Adipocyte (in vitro differentiated cells): ENCODE measurements around the gene KIAA1328.

Source experiments
- DNase-seq: peaks from one replicate; pipeline ENCODE4 v3.0.0-alpha.2; 2015; ENCODE audit warnings: low read depth
- H3K27me3 ChIP-seq: replicated peaks from 2 replicates; pipeline ENCODE4 v1.7.0; 2013; ENCODE audit warnings: mild to moderate bottlenecking, low read length, moderate library complexity; ENCODE audit not compliant: control insufficient read depth, insufficient read depth
- H3K36me3 ChIP-seq: 2 replicates; pipeline ENCODE4 v1.7.0; 2013; ENCODE audit warnings: low read length, mild to moderate bottlenecking, moderate library complexity; ENCODE audit not compliant: control insufficient read depth, insufficient read depth, severe bottlenecking
- H3K4me1 ChIP-seq: 2 replicates; pipeline ENCODE4 v1.7.0; 2013; ENCODE audit warnings: mild to moderate bottlenecking, low read length, moderate library complexity; ENCODE audit not compliant: control insufficient read depth, insufficient read depth
- H3K4me3 ChIP-seq: 2 replicates; pipeline ENCODE4 v1.7.0; 2013; ENCODE audit warnings: mild to moderate bottlenecking, low read length, moderate library complexity
- H3K9ac ChIP-seq: 2 replicates; pipeline ENCODE4 v1.7.0; 2013; ENCODE audit warnings: mild to moderate bottlenecking, low read length, moderate library complexity
- H3K9me3 ChIP-seq: 2 replicates; pipeline ENCODE4 v1.7.0; 2013; ENCODE audit warnings: mild to moderate bottlenecking, low read length, moderate library complexity; ENCODE audit not compliant: control insufficient read depth

Gene KIAA1328

DNA sequence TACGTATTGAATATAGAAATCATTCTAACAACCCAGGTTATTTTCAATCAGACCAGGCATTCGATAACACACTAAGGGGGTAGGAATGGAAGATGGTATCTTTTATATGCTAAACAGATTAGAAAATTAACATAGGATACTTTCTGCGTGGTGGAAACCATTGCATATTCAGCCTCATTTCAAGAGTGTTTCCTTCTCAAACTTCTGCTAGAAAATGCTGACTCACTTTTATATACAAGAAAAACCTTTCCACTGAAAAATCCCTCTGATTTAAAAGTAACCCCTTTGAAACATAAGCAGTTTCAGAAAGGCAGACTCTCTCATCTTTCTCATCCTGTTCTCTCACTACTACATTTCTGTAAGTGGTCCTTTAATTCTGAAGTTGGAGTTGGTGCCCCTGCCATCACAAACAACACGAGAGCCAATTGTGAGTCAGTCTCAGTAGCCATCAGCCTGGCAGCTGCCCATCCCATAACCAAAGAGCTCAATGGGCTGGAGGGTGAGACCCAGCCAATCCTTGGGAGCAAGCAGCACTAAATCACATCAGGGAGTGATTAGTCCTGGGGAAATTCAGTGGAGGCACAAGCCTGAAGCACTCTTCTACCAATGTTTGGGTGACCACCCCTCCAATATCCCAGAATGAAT lies 393.5 kb downstream of the KIAA1328 start:
- peak; percentile 14 for DNase-seq
- no peak overlapping the region for H3K9ac ChIP-seq
- H3K4me1 ChIP-seq = no peaks in the 10 kb centered on the region
- no peaks in the 10 kb centered on the region for H3K36me3 ChIP-seq
- H3K27me3 ChIP-seq = no peaks in the 10 kb centered on the region
- H3K4me3 ChIP-seq = no peak overlapping the region
- H3K9me3 ChIP-seq = no peaks in the 10 kb centered on the region

DNA sequence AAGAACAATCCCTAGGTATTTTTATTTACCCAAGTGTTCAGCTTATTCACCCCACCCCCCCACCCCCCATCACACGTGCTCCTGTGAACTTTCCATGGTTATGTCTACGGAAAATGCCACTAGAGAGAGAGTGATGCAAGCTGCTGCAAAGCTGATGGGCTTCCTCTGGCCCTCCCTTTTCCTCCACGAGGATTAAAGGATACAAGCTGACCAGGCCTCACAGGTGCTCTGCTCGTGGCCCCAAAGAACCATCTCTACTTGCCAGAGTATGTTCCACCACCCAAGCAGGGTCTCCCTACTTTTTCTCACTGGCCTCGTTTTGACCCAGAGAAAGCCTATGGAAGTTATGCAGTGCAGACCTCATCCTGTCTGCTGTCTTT lies 394.1 kb downstream of the KIAA1328 start:
- Histone ChIP-seq H3K4me3 (no peak overlapping the region), H3K4me1 (no peaks in the 10 kb centered on the region), H3K36me3 (no peaks in the 10 kb centered on the region), H3K9me3 (no peaks in the 10 kb centered on the region), H3K27me3 (no peaks in the 10 kb centered on the region), H3K9ac (no peak overlapping the region)
- peak; percentile 14 for DNase-seq

DNA sequence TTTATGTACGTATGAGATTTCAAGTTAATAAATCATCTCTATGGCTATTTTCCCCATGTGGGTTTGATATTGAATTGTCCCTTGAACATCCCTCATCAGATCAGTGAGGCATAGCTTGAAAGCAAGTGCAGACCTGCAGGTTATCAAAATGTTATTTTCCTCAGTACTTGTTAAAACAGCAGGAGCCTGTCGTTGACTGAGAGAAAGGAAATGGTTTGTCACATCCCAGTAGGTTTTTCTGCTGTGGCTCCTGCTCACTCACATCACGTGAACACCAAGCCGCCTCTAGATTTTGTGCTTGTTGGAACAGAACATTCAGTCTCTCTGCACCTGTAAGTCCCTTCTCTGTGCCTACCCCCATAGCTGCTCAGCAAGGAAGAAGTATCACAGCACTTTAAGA lies 396.4 kb downstream of the KIAA1328 start:
- no peak overlapping the region for H3K4me3 ChIP-seq
- no peak overlapping the region for H3K9ac ChIP-seq
- no peaks in the 10 kb centered on the region for H3K9me3 ChIP-seq
- no peaks in the 10 kb centered on the region for H3K36me3 ChIP-seq
- no peak for DNase-seq
- H3K27me3 ChIP-seq = no peaks in the 10 kb centered on the region
- no peaks in the 10 kb centered on the region for H3K4me1 ChIP-seq

DNA sequence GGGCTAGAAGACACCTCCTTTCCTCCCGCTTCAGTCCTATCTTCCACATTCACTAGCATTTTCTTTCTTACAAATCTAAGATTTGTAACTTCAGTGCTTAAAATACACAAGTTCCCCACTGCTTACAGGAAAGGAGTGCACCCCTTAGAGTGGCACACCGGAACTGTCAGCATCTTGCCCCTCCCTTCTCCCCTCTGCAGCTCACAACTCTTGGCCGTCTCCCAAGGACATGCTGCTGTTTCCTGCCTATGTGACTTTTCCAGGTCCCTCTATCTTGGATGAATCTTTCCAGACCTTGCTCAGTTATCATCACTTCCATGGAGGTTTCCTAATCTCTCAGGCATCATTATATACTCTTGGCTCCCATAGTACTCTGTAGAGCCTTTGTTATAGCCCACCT lies 401.8 kb downstream of the KIAA1328 start:
- Histone ChIP-seq H3K36me3 (no peaks in the 10 kb centered on the region), H3K4me3 (no peak overlapping the region), H3K27me3 (no peaks in the 10 kb centered on the region), H3K9ac (no peak overlapping the region), H3K9me3 (no peaks in the 10 kb centered on the region), H3K4me1 (peaks cover 13% of the 10 kb centered on the region)
- DNase-seq = no peak

DNA sequence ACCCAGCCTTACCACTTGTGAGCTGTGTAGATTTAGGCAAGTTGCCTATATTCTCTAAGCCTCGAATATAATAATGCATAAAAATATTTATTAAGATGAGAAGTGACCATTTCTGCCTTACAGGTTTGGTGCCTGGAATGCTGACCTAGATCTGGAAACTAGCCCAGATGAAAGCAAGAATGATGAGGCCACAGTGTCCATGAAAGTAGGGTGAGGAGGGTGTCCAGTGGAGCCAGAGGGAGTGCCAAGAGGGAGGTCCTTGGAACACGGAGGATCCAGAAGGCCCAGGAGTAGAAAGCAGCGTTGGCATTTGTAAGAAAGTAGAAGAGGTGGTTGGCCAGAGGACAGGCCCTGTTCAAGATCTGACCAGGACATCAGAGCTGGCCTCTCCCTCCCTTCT lies 402.3 kb downstream of the KIAA1328 start:
- Histone ChIP-seq H3K9ac (no peak overlapping the region), H3K36me3 (no peaks in the 10 kb centered on the region), H3K4me3 (no peak overlapping the region), H3K4me1 (peaks cover 18% of the 10 kb centered on the region), H3K27me3 (no peaks in the 10 kb centered on the region), H3K9me3 (no peaks in the 10 kb centered on the region)
- no peak for DNase-seq

DNA sequence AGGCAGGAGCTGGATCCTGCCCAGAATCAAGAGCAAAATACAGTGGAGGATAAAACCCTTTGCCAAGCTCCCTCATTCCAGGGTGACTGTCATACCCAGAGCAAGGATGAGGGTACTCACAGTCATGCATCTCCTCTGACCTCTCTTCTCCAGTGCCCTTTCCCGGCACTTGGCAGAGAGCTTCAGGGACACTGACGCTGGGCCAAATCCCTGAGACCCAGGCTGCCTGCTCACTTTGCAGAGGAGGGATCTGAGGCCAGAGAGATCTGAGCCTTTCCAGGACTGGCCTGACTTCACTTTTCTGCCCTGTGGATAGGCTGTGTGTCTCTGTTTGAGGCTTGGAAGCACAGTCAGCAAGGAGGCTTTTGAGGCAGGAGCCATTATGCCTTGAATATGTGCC lies 406.7 kb downstream of the KIAA1328 start:
- H3K9me3 ChIP-seq = no peaks in the 10 kb centered on the region

DNA sequence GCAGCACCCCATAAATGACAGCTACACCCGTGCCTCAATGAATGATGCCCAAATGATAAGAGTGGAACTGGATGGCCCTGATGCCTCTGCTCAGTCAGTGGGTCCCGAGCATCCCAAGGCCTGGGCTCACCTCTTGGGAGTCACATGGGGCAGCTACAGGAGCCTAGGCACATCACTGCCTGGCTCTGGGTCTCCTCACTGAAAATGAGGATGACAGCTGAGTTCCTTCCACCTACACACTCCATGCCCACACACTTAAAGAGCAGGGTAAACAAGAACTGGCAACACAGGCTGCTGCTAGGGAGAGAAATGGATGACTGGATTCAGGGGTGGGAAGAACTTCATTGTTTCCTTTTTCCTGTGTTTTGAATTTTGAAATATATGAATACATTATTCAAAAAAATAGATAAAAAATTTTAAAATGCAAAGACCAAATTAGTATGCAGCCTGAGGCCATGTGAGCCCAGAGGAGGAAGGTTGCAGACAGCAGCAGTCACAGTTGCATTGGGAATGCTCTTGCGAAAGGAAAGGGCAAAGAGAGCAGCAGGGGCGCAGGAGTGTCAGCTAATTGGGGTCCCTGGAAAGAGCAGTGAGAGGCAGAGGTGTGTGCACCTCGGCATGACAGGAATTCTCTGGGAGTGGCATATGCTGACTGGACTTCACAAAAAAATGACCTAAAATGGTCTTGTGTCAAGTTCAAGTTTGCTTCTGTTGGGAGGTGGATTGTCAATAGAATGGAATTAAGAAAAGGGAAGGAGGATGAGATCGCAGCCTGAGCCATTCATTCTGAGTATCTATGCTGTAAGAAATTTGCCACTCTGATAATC lies 409.6 kb downstream of the KIAA1328 start:
- DNase-seq = no peak
- H3K9ac ChIP-seq = no peak overlapping the region
- peaks cover 6% of the 10 kb centered on the region for H3K27me3 ChIP-seq
- no peak overlapping the region for H3K4me3 ChIP-seq
- H3K9me3 ChIP-seq = no peaks in the 10 kb centered on the region
- no peaks in the 10 kb centered on the region for H3K36me3 ChIP-seq
- peaks cover 16% of the 10 kb centered on the region for H3K4me1 ChIP-seq

More for the DNA sequence above, 406.7 kb downstream of the KIAA1328 start:
- Histone ChIP-seq H3K4me3 (no peak overlapping the region), H3K27me3 (no peaks in the 10 kb centered on the region), H3K9ac (no peak overlapping the region), H3K36me3 (no peaks in the 10 kb centered on the region), H3K4me1 (peaks cover 19% of the 10 kb centered on the region)
- no peak for DNase-seq

DNA sequence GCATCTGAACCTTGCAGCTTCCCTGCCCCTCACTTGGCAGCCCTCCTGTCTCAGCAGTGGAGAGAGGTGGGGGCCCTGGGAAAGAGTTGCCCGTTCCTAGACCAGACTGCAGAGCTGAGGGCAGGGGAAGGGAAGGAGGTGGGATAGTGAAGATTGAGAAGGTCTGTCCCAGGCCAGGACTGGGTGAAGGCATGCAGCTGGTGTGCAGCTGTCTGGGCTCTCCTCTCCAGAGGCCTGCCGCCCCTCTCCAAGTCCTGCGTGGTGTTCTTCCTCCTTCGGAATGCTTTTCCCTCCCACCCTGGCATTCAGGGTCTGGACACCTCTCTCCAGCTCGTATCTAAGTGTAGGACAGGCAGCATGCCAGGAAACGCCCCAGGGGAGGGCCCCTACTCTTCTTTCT lies 413.2 kb downstream of the KIAA1328 start:
- H3K4me1 ChIP-seq = no peaks in the 10 kb centered on the region
- H3K9ac ChIP-seq = no peak overlapping the region
- no peak for DNase-seq
- H3K27me3 ChIP-seq = peaks cover 10% of the 10 kb centered on the region
- H3K36me3 ChIP-seq = no peaks in the 10 kb centered on the region
- no peaks in the 10 kb centered on the region for H3K9me3 ChIP-seq
- no peak overlapping the region for H3K4me3 ChIP-seq

DNA sequence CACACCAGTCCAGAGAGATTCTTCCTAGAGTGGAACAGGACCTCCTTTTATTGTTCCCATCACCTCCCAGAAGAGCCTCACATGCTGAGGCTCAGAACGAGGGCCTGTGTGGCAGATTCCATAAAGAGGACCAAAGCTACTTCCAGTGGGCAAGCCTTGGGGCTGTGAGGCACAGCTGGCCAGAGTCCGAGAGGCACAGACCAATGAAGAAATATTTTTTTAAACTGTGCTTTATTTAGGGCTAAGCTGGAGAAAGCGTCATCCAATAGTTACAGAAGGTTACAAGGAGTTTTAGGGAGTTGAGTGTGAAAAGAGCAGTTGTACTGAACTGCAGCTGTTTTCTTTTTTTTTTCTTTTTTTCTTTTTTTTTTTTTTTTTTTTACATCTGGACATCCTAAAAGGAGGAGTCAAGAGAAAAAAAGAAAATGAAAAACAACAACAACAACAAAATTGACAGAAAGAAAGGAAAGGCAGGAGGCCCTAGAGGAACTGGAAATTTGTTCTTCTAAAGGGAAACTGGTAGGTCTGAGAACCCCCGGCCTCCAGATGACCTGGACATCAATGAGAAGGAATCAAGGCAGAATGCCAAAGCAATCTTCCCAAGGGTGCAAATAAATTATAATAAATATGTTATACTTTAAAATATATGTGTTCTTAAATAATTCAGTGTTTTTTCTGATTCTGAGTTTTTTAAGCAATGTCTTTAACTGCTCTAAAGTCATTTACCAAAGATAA lies 414.1 kb downstream of the KIAA1328 start:
- no peak overlapping the region for H3K9ac ChIP-seq
- H3K9me3 ChIP-seq = no peaks in the 10 kb centered on the region
- H3K36me3 ChIP-seq = no peaks in the 10 kb centered on the region
- H3K4me3 ChIP-seq = no peak overlapping the region
- no peaks in the 10 kb centered on the region for H3K4me1 ChIP-seq
- DNase-seq = no peak
- H3K27me3 ChIP-seq = peaks cover 10% of the 10 kb centered on the region

DNA sequence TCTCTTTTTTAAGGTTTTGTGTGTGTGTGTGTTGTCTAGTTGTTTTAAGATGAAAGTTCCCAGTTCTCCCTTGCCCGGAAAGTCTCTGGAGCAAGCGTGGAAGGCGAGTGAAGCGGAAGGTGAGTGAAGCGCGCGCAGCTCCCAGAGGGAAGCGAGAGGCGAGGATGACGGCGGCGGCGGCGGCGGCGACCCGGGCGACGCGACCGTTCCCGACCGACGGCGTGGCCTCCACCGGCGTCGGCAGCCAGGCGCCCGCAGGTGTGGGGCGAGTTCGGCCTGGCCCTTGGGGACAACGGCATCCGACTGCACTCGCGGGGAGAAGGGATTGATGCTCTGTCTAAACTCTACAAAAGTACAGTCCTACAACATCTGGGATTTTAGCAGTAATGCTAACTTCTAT lies 414.8 kb downstream of the KIAA1328 start:
- H3K27me3 ChIP-seq = peaks cover 10% of the 10 kb centered on the region
- DNase-seq = no peak
- no peaks in the 10 kb centered on the region for H3K36me3 ChIP-seq
- peak overlapping the region; percentile 44 for H3K4me3 ChIP-seq
- H3K4me1 ChIP-seq = no peaks in the 10 kb centered on the region
- no peaks in the 10 kb centered on the region for H3K9me3 ChIP-seq
- H3K9ac ChIP-seq = no peak overlapping the region

DNA sequence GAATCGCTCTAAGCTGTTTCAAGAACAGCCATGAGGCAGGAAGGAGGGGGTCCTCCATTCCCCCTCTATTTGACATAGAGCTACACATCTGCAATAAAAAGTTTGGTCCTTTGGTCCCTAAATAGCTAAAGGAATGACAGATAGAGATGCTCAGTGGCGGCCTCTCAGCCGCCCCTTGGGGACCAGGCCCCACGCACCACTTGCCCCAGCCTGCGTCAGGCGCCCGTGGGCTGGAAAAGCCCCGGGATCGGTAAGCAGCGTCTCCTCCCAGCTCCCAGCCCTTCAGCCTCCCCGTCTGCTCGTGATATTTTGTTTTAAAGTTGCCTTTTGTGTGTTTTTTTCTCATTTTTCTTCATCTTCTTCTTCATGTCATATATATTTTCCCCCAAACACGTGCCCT lies 415.7 kb downstream of the KIAA1328 start:
- Histone ChIP-seq H3K4me3 (no peak overlapping the region), H3K9ac (no peak overlapping the region), H3K36me3 (no peaks in the 10 kb centered on the region), H3K27me3 (peaks cover 18% of the 10 kb centered on the region), H3K4me1 (no peaks in the 10 kb centered on the region), H3K9me3 (no peaks in the 10 kb centered on the region)
- DNase-seq = no peak
